ENCODE data around the gene KIF20A. TPM values are rescaled to one million over a fixed set of nuclear protein-coding genes. Genes with fewer than 3 reads are reported as not detected.
"Not testable (repeated sequence)": the region's sequence is repeated elsewhere in the genome, so short reads cannot be mapped to it uniquely, and the experiment has no call there.

KIF20A gene
- total RNA-seq: 10 to 100 TPM; 78.9 to 81.9 TPM

DNA sequence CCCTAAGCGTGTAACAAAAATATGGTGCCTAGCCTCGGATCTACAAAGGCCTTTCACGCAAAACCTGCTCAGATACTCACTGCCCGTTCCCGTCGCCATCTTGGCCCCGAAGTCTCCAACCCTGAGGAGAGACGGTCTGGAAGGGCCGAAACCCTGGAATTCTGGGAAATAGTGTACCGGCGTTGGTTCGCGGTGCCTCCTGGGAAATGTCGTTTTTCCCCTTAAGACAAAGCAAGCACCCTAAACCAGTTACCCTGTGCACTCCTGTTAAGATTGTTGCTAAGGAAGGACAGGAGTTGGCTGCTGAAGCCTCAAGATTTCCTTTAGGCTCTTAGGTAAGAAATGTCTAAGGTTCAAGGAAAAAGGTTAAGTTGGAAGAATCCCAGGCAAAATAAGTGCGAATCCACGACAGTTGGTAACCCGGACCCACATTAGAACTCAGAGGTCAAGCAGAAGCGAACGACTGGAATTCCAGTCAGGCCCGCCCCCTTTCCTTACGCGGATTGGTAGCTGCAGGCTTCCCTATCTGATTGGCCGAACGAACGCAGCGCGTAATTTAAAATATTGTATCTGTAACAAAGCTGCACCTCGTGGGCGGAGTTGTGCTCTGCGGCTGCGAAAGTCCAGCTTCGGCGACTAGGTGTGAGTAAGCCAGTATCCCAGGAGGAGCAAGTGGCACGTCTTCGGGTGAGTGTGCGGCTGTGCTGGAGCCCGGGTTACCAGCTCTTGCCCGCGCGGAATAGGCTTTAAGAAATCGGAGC, at the start of gene KIF20A, which contains the start of gene BRD8:
KIF20A (plus strand) TSS at position 597 of the 761 bp plus-strand sequence. CDS start 569 bp downstream, outside the sequence.
BRD8 (minus strand) TSS at position 115 of the 761 bp plus-strand sequence; CDS start at position 99, 16 bp downstream.
- H3K9me3 Mint-ChIP-seq: no peaks in the 10 kb centered on the region
- CTCF ChIA-PET: interaction anchor here (0.7 to 3.7 kb wide), 11 partner anchors 9 to 1098 kb away, joined by 3 to 23 read pairs (median 4); partner anchors contain the start of gene KDM3B
- peak; percentile 98 for DNase-seq
- peaks cover 34% of the 10 kb centered on the region for H3K36me3 Mint-ChIP-seq (ENCODE audit: low read depth)
- no peaks in the 10 kb centered on the region for H3K27me3 Mint-ChIP-seq (ENCODE audit: low read depth)
- peaks cover 12% of the 10 kb centered on the region for H3K4me1 Mint-ChIP-seq (ENCODE audit: low read depth)
- H3K4me3 Mint-ChIP-seq: no peak within 1 kb of the TSS
- H3K27ac Mint-ChIP-seq: peak within 1 kb of the TSS; percentile 63
- intact Hi-C loops (cut with micrococcal nuclease): loop anchor here (1.0 to 10.0 kb wide), 13 partner anchors 35 to 424 kb away; partner anchors contain the start of genes CDC23, CDC25C, ETF1 and FAM13B

DNA sequence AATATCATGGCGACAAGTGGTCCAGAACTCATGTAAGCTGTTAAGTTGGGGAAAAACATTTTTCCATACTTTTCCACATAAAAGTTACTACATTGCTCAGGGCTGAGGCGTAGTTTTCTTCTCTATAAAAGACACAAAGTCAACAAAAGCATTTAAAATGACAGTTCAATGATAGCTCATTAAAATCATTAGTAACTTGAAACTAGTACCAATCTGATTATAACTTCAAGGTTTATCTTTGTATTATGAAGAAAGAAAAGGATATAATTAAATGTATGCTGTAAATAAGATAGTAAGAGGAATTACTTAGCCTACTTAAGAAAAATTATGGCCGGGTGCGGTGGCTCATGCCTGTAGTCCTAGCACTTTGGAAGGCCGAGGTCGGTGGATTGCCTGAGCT, 49.6 kb upstream of the KIF20A start:
- Mint-ChIP-seq H3K36me3 (ENCODE audit: low read depth) (no peaks in the 10 kb centered on the region), H3K27ac (no peak overlapping the region), H3K4me1 (ENCODE audit: low read depth) (peaks cover 2% of the 10 kb centered on the region), H3K27me3 (ENCODE audit: low read depth) (peaks cover 2% of the 10 kb centered on the region), H3K9me3 (no peaks in the 10 kb centered on the region), H3K4me3 (no peak overlapping the region)
- CTCF ChIA-PET: interaction anchor here (0.6 to 3.0 kb wide), 3 partner anchors 50 to 460 kb away, joined by 3 to 22 read pairs (median 5); no protein-coding TSS in a partner anchor
- DNase-seq: no peak
- intact Hi-C loops (cut with micrococcal nuclease): no loop called here

DNA sequence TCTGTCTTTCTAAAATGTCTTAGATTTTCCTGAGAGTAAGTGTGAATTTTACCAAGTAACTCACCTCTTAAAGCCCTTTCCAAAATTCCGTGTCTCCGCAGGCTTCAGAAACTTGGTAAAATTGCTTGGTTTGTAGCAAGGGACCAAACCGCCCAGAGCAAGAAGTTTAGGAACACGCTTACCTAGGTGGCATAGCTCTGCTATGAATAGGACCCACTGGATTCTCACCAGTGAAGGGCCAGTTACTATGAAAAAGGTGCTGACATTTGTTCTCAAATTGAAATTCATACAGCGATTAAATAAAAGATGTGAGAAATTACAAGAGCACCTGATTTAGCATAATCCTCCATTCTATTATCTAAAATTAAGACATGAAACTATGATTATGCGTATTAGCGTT, 46.4 kb upstream of the KIF20A start:
- H3K27ac Mint-ChIP-seq: no peak overlapping the region
- H3K36me3 Mint-ChIP-seq (ENCODE audit: low read depth): no peaks in the 10 kb centered on the region
- intact Hi-C loops (cut with micrococcal nuclease): loop anchor here (2.0 to 10.0 kb wide), 2 partner anchors 468 to 504 kb away; no protein-coding TSS in a partner anchor
- H3K9me3 Mint-ChIP-seq: no peaks in the 10 kb centered on the region
- CTCF ChIA-PET: interaction anchor here (0.7 to 4.5 kb wide), 13 partner anchors 40 to 497 kb away, joined by 3 to 78 read pairs (median 6); no protein-coding TSS in a partner anchor
- H3K27me3 Mint-ChIP-seq (ENCODE audit: low read depth): peaks cover 6% of the 10 kb centered on the region
- DNase-seq: no peak
- peaks cover 2% of the 10 kb centered on the region for H3K4me1 Mint-ChIP-seq (ENCODE audit: low read depth)
- no peak overlapping the region for H3K4me3 Mint-ChIP-seq

DNA sequence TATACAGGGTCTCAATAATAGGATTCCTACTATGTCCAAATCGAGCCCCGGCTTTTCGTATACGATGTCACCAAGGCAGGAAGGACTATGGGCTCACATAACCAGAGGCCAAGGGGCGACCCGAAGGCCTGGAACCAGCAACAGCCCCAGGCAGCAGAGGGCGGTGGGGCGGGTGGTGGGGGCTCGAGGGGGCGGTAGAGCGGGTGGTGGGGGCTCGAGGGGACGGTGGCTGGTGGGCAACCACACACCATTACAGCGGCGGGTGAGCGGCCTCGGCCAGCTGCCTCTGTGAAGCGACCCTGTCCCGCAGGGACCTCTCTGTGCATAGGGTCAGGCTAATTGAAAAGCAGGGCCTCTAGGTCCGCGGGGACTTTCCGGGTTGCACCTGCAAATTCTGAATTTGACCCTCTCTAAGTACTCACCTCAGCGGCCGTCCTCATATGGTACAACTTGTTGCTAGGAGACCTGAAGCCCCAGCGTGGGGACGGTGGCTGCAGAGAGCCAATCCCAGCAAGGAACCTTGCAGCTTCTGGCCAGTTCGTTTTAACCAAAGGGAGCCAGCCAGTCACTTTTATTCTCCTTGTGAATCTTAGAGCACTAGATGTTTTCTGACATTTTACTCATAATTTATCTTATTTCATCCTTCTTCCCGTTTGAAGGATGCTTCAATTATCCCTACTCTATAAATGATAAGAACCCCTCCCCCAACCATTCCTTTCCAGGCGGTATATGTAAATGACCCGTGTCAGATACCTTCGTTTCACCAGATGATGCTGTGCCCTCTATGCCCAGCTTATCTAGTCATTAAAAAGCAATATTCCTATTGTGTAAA, 39.7 kb upstream of the KIF20A start, which contains the start of gene NME5:
NME5 (minus strand) TSS at position 480 of the 832 bp plus-strand sequence. CDS start 648 bp downstream, outside the sequence.
- DNase-seq: peak; percentile 7
- Mint-ChIP-seq H3K4me1 (ENCODE audit: low read depth) (peaks cover 4% of the 10 kb centered on the region), H3K27ac (no peak within 1 kb of the TSS), H3K36me3 (ENCODE audit: low read depth) (no peaks in the 10 kb centered on the region), H3K4me3 (no peak within 1 kb of the TSS), H3K27me3 (ENCODE audit: low read depth) (peaks cover 13% of the 10 kb centered on the region), H3K9me3 (no peaks in the 10 kb centered on the region)
- intact Hi-C loops (cut with micrococcal nuclease): loop anchor here (10.0 kb wide), 1 partner anchor 474 kb away; no protein-coding TSS in a partner anchor
- CTCF ChIA-PET: interaction anchor here (1.7 kb wide), 2 partner anchors 61 to 70 kb away, joined by 6 to 8 read pairs; no protein-coding TSS in a partner anchor

DNA sequence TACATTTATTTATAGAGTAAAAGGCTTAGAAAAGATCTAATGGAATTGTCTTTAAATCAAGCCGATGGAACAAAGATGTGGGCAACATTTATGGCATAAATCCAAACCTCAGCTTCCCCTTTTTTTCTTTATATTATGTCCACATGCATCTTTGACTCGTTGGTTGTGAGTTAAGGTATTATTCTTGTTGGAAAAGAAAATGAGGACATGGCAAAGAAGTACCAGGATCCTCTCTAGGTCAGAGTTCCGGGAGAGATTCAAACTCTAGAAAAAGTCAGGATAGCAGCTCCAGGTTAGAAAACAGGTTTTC, 39.2 kb upstream of the KIF20A start:
- H3K4me1 Mint-ChIP-seq (ENCODE audit: low read depth): peaks cover 4% of the 10 kb centered on the region
- no peaks in the 10 kb centered on the region for H3K36me3 Mint-ChIP-seq (ENCODE audit: low read depth)
- CTCF ChIA-PET: interaction anchor here (1.2 to 1.7 kb wide), 3 partner anchors 62 to 104 kb away, joined by 5 to 8 read pairs (median 6); no protein-coding TSS in a partner anchor
- DNase-seq: no peak
- H3K4me3 Mint-ChIP-seq: no peak overlapping the region
- peaks cover 13% of the 10 kb centered on the region for H3K27me3 Mint-ChIP-seq (ENCODE audit: low read depth)
- no peak overlapping the region for H3K27ac Mint-ChIP-seq
- H3K9me3 Mint-ChIP-seq: no peaks in the 10 kb centered on the region
- intact Hi-C loops (cut with micrococcal nuclease): loop anchor here (10.0 kb wide), 1 partner anchor 475 kb away; no protein-coding TSS in a partner anchor

DNA sequence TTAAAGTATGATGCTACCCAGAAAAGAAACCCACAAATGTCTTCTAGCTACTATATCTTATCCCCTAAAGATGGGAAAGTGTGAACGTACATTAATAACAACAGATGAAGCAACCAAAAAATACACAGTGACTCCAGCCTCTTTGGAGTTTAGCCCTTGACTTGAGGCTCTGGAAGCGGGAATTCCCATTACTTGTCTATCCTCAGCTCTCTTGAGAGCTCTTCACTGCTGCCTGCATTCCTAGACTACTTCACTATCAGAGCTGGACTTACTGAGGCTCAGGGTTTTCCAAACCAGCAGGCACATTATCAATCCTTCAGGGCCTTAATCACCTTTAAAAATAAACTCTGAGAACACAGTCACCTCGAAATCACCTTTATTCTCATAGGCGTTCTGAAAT, 38.6 kb upstream of the KIF20A start:
- Mint-ChIP-seq H3K9me3 (no peaks in the 10 kb centered on the region), H3K27ac (no peak overlapping the region), H3K4me3 (no peak overlapping the region), H3K36me3 (ENCODE audit: low read depth) (no peaks in the 10 kb centered on the region), H3K4me1 (ENCODE audit: low read depth) (peaks cover 4% of the 10 kb centered on the region), H3K27me3 (ENCODE audit: low read depth) (peaks cover 13% of the 10 kb centered on the region)
- CTCF ChIA-PET: interaction anchor here (0.5 to 1.7 kb wide), 4 partner anchors 63 to 104 kb away, joined by 3 to 8 read pairs (median 6); no protein-coding TSS in a partner anchor
- intact Hi-C loops (cut with micrococcal nuclease): no loop called here
- no peak for DNase-seq

DNA sequence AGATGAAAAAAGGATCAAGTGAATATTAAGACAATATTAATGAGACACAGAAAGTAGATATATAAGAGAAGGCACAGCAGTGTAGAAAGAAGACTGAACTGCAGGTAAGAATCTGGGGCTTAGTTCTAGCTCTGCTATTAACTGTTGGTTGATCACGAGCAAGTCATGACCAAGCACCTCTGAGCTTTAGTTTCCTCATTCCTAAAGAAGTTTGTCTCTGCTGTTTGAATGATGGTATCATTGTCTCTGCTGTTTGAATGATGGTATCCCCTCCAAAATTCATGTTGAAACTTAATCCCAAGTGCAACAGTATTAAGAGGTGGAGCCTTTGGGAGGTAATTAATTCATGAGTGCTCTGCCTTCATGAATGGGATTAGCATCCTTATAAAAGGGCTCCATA, 37.2 kb upstream of the KIF20A start:
- no peaks in the 10 kb centered on the region for H3K9me3 Mint-ChIP-seq
- H3K4me1 Mint-ChIP-seq (ENCODE audit: low read depth): peaks cover 4% of the 10 kb centered on the region

DNA sequence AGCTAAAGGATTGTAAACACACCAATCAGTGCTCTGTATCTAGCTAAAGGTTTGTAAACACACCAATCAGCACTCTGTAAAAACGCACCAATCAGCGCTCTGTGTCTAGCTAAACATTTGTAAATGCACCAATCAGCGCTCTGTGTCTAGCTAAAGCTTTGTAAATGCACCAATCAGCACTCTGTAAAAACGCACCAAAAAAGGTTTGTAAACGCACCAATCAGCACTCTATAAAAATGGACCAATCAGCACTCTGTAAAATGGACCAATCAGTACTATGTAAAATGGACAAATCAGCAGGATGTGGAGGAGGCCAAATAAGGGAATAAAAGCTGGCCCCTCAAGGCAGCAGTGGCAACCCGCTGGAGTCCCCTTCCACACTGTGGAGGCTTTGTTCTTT, 35.3 kb upstream of the KIF20A start:
- H3K9me3 Mint-ChIP-seq; DNase-seq; H3K27me3 Mint-ChIP-seq (ENCODE audit: low read depth); H3K4me1 Mint-ChIP-seq (ENCODE audit: low read depth); intact Hi-C loops (cut with micrococcal nuclease); H3K36me3 Mint-ChIP-seq (ENCODE audit: low read depth); H3K27ac Mint-ChIP-seq; H3K4me3 Mint-ChIP-seq: not testable (repeated sequence)
- CTCF ChIA-PET: interaction anchor here (1.6 to 2.6 kb wide), 2 partner anchors 10 to 108 kb away, joined by 4 to 11 read pairs; no protein-coding TSS in a partner anchor

More for the DNA sequence above, 37.2 kb upstream of the KIF20A start:
- Mint-ChIP-seq H3K4me3 (no peak overlapping the region), H3K27me3 (ENCODE audit: low read depth) (peaks cover 8% of the 10 kb centered on the region), H3K27ac (no peak overlapping the region), H3K36me3 (ENCODE audit: low read depth) (no peaks in the 10 kb centered on the region)
- CTCF ChIA-PET: interaction anchor here (0.7 to 0.8 kb wide), 2 partner anchors 66 to 105 kb away, joined by 3 read pairs; no protein-coding TSS in a partner anchor
- DNase-seq: no peak
- intact Hi-C loops (cut with micrococcal nuclease): no loop called here

DNA sequence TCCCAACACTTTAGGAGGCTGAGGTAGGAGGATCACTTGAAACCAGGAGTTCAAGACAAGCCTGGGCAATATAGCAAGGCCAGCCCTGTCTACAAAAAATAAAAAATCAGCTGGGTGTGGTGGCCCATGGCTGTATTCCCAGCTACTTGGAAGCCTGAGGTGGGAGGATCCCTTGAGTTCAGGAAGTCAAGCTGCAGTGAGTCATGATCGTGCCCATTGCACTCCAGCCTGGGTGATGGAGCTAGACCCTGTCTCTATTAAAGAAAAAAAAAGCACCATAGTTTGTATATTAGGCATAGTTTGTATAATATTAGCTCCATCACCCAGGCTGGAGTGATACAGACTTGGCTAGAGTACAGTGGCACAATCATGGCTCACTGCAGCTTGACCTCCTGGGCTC, 30.1 kb upstream of the KIF20A start:
- CTCF ChIA-PET: interaction anchor here (0.6 kb wide), 3 partner anchors 30 to 254 kb away, joined by 3 to 5 read pairs (median 5); partner anchors contain the start of gene KIF20A
- DNase-seq: no peak
- Mint-ChIP-seq H3K4me1 (ENCODE audit: low read depth) (no peaks in the 10 kb centered on the region), H3K36me3 (ENCODE audit: low read depth) (no peaks in the 10 kb centered on the region), H3K27me3 (ENCODE audit: low read depth) (no peaks in the 10 kb centered on the region), H3K27ac (no peak overlapping the region), H3K9me3 (no peaks in the 10 kb centered on the region), H3K4me3 (no peak overlapping the region)
- intact Hi-C loops (cut with micrococcal nuclease): no loop called here

DNA sequence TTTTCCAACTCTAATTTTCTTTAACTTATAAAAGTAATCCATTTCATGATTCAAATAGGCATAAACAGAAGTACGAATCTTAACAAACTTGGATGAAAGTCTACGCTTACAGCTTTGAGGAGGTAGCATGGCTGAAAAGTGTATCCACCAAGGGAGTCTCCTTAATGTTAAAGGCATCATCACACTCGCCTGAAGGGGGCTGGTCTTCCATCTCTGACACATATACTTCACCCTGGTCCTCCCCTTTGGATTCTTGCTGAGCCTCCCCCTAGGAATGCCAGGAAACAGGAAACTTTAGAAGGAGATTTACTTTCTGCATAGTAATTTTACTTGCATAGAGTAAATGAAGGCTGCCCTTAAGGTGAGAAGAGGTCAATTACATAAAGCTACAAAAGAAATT, 29.4 kb upstream of the KIF20A start:
- Mint-ChIP-seq H3K9me3 (no peaks in the 10 kb centered on the region), H3K27me3 (ENCODE audit: low read depth) (no peaks in the 10 kb centered on the region), H3K36me3 (ENCODE audit: low read depth) (no peaks in the 10 kb centered on the region), H3K27ac (no peak overlapping the region), H3K4me1 (ENCODE audit: low read depth) (no peaks in the 10 kb centered on the region), H3K4me3 (no peak overlapping the region)
- intact Hi-C loops (cut with micrococcal nuclease): no loop called here
- DNase-seq: no peak
- CTCF ChIA-PET: interaction anchor here (0.6 to 0.8 kb wide), 2 partner anchors 31 to 254 kb away, joined by 3 to 5 read pairs; no protein-coding TSS in a partner anchor

DNA sequence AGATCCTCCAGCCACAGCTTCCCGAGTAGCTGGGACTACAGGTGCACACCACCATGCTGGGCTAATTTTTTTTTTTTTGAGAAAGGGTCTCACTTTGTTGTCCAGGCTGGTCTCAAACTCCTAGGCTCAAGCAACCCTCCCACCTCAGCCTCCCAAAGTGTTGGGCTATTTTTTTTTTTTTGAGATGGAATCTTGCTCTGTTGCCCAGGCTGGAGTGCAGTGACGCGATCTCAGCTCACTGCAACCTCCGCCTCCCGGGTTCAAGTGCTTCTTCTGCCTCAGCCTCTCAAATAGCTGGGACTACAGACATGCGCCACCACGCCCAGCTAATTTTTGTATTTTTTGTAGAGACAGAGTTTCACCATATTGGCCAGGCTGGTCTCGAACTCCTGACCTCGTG, 22.9 kb upstream of the KIF20A start:
- DNase-seq; H3K4me1 Mint-ChIP-seq (ENCODE audit: low read depth); H3K9me3 Mint-ChIP-seq; H3K4me3 Mint-ChIP-seq; intact Hi-C loops (cut with micrococcal nuclease); H3K27ac Mint-ChIP-seq; H3K27me3 Mint-ChIP-seq (ENCODE audit: low read depth): not testable (repeated sequence)
- CTCF ChIA-PET: interaction anchor here (0.6 kb wide), 1 partner anchor 101 kb away, joined by 6 read pairs; no protein-coding TSS in a partner anchor
- H3K36me3 Mint-ChIP-seq (ENCODE audit: low read depth): peaks cover 27% of the 10 kb centered on the region

Data from activated naive CD4-positive, alpha-beta T cell treated with anti-CD3 and anti-CD28 coated beads for 36 hours (primary cell).